Hematopoietic multipotent progenitor cell (in vitro differentiated cells): Measurements from ENCODE around the gene CLIC6. TPM values are rescaled to one million over a fixed set of nuclear protein-coding genes. Genes with fewer than 3 reads are reported as not detected.
"Not testable (repeated sequence)": the region's sequence is repeated elsewhere in the genome, so short reads cannot be mapped to it uniquely, and the experiment has no call there.

Source experiments
- DNase-seq, 3 donors: peaks; one replicate each; pipeline ENCODE4 v3.0.0-alpha.2; 2011 to 2015; ENCODE audit warnings: low read depth in 2 of 3, low spot score in 2 of 3
- total RNA-seq: library from RNA; depleted of rRNA; stranded (reverse); fragments of >200 nt; gene quantifications from one replicate; pipeline ENCODE4 v1.2.3, GENCODE V29; 2012

The CLIC6 gene
- total RNA-seq, 1 donor, result under 0.01 TPM

- no peak for DNase-seq
Observed at GRCh38 chr21:34715985-34716596, 47.3 kb downstream of the CLIC6 start.

DNA sequence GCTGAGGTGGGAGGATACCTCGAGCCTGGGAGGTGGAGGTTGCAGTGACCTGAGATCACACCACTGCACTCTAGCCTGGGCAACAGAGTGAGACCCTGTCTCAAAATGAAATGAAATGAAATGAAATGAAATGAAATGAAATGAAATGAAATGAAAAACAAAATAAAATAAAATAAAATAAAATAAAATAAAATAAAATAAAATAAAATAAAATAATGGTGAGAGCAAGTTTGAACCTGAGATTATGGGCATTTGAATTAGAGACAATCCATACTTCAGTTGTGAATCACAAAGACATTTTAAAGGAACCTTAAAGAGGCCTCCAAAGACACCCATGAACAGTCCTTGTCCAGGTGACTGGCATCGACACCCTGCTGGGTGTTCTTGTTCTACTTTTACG, 49.7 kb downstream of the CLIC6 start:
- DNase-seq, result not testable (repeated sequence)

DNA sequence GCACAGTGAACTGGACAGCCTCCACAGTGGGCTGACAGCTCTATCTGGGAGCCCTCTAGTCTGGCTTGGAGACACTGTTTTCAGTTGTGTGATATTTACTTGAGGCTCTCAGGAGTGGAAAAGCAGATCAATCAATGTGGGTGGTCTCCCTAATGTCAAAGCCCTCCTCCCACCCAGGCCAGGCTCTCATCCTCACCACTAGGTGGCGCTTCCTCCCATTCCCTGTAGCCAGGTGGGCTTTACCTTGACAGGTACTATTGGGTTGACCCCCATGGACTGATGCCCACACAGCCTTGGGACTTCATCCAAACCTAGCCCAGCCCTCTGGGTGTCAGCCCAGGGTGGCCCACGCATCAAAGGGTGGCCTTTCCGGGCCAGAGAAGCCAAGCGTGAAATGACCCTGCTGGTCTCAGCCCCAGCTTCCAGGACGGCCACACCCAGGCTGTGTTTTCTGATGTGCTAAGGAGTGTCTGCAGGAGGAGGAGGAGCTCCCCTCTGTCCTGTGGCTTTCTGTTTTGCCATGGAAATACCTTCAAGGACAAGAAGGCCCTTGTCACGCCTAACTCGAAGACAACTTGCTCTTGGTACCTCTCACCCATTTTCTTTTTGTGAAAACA, 54.0 kb downstream of the CLIC6 start:
- peak in 2 of 3 donors; percentile 10 to 21 for DNase-seq

GRCh38 chr21:34724131-34724856, 55.5 kb downstream of the CLIC6 start:
- no peak for DNase-seq

GRCh38 chr21:34724857-34725195, 56.0 kb downstream of the CLIC6 start:
- DNase-seq, result no peak

DNA sequence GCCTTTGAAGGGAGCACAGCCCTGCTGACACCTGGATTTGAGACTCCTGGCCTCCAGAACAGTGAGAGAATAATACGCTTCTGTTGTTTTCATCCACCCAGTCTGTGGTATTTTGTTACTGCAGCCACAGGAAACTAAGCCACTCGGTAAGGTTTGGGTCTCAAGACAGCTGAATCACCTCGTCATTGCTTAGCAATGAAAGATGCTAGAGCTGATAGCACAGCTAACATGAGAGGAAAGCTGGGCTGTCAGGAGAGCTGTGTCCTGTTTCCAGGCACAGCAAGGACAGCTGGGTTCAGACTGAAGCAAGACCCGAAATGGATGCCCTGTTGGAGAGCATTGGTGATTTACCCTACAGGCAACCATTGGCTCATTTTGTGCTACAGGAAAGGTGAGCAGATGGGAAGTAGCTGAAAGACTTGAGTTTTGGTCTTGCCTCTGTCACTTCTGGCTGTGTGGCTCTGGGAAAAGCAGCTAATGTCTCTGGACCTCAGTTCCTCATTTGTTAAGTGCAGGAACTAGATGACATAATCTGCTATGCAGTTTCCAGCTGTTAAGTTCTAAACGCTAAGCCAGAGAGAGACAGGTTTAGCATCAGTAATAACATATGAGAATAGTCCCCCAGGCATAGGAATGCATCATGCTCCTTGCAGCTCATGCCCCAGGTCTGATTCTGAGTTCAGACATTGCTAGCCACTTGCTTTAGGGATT, 58.0 kb downstream of the CLIC6 start:
- DNase-seq, result peak in 2 of 3 donors; percentile 32 to 63

DNA sequence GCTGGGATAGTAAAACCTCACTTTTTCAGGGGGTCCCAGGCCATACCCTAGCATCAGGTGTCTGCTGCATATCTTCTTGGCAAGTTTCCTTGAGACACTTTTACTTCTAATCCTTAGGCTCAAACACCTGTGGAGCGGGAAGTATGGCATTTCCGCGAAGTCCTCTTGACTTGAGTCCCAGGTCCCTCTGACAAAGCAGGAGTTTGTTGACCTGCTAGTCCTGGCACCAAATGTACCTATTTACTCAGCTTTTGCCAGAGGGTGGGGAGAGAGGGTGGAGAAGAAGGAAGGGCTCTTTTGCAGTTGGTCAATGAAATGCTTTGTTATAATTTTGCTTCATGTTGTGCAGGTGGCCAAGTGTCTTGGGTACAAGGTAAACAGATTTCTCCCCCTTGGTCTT, 59.7 kb downstream of the CLIC6 start:
- DNase-seq, result no peak

- DNase-seq, result no peak
Observed at GRCh38 chr21:34730194-34730593, 61.4 kb downstream of the CLIC6 start.

DNA sequence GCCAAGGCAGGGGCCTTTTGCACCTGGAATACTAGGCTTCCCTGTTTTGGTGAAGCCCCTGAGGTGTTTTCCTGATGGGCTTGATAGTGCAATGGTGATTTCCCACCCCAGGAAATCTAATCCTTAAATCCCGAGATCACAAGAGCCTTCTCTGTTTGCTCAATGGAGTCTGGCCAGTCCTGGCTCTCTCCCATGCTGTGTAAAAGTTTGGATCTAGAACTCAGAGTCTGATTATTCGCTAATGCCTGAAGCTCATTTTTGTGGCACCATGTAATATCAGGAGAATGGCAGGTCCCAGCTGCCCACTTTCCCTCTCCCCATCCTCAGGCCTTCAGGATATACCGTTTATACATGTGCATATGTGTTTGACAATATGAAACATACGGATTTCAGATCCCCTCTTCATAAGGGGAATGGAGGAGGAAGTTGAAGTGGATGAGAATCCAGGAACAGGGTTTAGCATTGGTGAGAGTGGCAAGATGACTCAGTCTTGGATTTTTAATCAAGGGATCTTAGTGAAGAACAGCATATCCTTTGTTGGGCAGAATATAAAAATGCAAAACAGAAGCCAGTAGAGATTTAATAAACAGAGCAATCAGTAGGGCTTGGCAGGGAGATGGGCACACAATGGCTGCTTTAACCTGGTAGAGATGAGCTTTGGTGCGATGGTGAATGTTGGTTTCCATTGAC, 62.1 kb downstream of the CLIC6 start:
- DNase-seq, result no peak

DNA sequence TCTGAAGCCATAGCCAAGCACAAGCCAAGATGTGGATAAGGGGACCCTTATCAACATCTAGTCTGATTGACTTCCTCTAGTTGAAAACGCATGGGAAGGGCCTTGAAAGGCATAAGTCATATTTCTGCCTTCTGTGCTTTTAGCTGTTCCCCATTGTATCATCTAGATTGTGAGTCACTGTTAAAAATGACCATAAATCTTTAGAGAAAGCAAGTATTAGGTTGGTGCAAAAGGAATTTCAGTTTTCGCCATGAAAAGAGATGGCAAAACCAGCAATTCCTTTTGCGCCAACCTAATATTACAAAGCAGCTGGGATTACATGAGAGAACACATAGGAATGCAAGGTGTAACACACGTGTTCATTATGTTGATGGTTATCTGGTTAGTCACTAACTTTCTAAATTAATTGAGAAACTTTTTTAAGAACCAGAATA, 63.6 kb downstream of the CLIC6 start:
- DNase-seq, result no peak

DNA sequence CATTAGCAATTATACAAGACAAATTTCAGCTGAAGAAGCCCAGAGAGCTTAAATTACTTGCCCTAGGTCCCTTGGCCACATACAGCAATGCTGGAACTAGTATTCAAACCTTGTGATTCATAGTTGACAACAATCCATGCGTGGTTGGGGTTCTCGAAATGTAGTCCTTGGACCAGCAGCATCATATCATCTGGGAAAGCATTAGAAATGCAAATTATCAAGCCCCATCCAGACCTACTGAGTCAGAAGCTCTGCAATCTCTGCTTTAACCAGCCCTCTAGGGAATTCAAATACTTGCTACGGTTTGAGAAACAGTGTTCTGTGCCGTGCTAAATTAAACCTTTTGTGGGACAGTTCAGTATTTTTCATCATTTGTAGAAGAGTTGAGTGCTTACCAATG, 65.1 kb downstream of the CLIC6 start:
- DNase-seq, result no peak

GRCh38 chr21:34734696-34735095, 65.9 kb downstream of the CLIC6 start:
- DNase-seq, result no peak

DNA sequence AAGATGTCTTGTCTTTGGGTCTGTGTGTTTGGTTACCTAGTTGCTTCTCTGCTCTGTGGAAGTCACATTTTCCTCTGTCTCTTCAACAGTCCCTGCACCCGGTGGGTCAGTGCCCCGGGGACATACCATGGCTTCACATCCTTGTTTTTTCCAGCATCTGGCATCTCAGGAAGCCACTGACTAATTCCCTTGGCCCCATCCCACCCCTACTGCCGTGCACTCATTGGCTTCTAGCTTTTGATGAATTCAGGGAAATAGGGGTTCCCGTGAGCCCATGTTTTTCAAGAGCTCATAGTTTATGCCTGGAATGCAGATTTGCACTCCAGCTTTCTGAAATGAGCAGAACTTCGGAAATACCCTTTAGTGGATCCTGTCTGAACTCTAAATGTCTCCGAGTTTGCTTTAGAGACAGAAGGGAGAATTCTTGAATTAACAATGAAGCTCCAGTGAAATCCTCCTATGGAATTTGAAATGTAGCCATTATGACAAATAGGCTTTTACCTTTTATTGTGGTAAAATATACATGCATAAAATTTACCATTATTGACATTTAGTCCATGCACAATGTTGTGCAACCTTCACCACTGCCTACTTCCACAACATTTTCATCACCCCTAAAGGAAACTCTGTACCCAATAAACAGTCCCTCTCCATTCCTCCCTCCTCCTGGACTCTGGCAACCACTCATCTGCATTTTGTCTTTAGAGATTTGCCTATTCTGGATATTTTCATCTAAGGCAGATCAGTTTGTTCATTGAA, 67.5 kb downstream of the CLIC6 start:
- no peak for DNase-seq

DNA sequence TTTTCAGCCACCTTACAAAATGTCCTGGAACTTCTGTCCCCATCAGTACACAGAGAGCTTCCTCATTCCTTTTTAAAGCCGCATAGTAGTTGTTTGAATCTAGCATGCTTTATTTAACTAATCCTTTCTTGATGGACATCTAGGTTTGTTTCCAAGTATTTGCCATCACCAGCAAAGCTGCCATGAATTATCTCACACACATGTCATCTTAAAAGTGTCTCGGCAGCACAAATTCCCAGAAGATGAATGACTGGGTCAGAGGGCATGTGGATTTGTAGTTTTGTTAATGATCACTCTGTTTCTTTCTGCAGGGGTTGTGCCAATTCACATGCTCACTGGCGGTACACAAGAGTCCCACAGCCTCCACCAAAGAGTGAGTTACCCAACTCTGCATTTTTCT, 68.3 kb downstream of the CLIC6 start:
- no peak for DNase-seq

DNA sequence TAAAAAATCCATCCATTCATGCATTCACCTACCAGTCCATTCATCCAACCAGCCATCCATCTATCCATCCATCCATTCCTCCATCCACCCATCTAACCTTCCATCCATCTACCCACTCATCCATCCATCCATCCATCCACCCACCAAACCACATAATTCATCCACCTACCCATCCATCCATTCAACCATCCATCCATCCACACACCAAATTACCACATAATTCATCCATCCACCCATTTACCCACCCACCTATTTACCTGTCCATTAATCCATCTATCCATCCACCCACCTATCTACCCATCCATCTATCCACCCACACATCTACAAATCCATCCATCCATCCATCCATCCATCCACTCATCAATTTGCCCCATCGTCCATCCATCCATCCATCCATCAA, 71.4 kb downstream of the CLIC6 start:
- DNase-seq, result no peak

GRCh38 chr21:34743285-34743684, 74.5 kb downstream of the CLIC6 start:
- DNase-seq, result no peak

DNA sequence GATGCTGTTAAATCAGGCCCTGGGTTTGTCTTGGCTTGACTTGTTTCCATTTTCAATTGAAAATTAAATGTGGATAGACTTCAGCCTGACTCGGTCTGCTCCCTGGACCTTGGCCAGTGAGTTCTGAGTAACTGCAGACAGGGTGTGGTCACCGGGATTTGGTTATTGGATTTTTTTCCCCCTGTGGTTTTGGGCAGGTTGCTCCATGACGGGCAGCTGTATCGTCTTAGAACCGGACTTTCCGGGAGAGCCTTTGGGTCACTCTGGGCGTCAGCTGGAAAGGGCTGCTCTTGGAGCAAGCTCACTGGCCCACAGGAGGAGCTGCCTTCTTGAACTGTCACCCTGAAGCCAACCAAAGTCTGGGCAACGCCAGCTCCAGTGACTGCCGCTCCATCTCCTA, 75.0 kb downstream of the CLIC6 start:
- DNase-seq, result no peak

- no peak for DNase-seq
Observed at GRCh38 chr21:34744801-34745200, 76.0 kb downstream of the CLIC6 start.

- DNase-seq, result peak; percentile 29 to 89 (median 82)
Observed at GRCh38 chr21:34745557-34746255, 76.9 kb downstream of the CLIC6 start.

DNA sequence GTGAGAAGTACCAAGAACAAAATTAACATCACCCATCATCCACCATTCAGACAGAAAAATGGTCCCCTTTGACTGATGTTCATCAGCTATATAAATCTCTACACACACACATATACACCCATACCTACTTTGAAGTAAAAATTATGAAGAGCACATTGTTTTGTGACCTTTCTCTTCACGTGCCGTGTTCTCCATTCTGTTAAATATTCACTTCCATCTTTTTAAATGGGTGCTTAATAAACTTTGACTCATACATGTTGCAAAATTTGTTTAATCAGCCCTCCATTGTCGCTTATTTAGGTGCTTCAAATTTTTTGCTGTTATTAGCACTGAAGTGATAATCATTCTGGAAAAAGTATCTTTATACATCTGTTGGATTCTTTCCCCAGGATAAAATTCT, 80.1 kb downstream of the CLIC6 start:
- DNase-seq, result no peak
